Measurements from ENCODE around the gene CAPN10. TPM values are rescaled to one million over a fixed set of nuclear protein-coding genes. Genes with fewer than 3 reads are reported as not detected.

CAPN10 gene
- polyA plus RNA-seq, 2 of the 4 experiments (the other 2 are of a cell fraction) = 8.4 to 15.8 TPM

DNA sequence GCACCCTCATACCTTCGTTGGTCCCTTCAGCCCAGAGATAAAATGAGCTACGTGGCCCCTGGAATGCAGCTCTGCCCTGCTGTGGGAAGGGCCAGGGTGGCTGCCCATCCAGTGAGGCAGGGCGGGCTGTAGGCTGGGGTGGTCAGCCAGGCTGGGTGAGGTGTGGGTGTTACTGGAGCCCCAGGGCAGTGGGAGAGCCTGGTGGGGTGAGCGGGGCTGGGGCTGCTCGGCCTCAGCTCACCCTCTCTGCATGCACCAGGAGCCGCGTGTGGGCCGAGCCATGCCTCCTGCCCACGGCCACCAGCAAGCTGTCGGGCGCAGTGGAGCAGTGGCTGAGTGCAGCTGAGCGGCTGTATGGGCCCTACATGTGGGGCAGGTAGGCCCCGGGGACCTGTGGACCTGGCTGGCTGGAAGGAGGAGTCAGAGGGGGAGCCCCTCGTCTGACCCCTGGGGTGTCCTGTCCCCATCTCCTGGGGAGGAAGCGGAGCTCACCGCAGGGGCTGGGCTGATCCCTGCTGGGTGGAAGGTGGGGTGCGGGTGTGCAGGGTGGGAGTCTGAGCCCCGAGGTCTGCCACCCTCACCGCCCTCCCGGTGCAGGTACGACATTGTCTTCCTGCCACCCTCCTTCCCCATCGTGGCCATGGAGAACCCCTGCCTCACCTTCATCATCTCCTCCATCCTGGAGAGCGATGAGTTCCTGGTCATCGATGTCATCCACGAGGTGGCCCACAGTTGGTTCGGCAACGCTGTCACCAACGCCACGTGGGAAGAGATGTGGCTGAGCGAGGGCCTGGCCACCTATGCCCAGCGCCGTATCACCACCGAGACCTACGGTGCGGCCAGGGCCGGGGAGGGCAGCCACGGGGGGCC, 12.8 kb upstream of the CAPN10 start:
- POLR2A ChIA-PET = interaction anchor here (0.5 kb wide), 1 partner anchor 548 kb away, joined by 5 read pairs; no protein-coding TSS in a partner anchor
- DNase-seq (ENCODE audit: low read depth in 1 of 2, low spot score in 1 of 2) (no peak), ATAC-seq (no peak), FAIRE-seq (no peak)
- TF ChIP-seq HOXB13 (CRISPR knock-in tag; IDR thresholded peaks at IDR 0.05; ENCODE audit: low read depth) (no peak), USF2 (IDR thresholded peaks at IDR 0.05) (no peak), NR3C1 (IDR thresholded peaks at IDR 0.05) (no peak), ZC3H11A (IDR thresholded peaks at IDR 0.05) (no peak), RAD21 (conservative IDR thresholded peaks at IDR 0.05 in 1 of 2, IDR thresholded peaks at IDR 0.05 in 1 of 2) (no peak), FOXS1 (CRISPR knock-in tag; IDR thresholded peaks at IDR 0.05) (no peak), ZFP36 (IDR thresholded peaks at IDR 0.05; ENCODE audit: borderline replicate concordance, partially characterized antibody) (no peak), SMC3 (IDR thresholded peaks at IDR 0.05) (no peak), MAFK (IDR thresholded peaks at IDR 0.05; ENCODE audit: partially characterized antibody) (no peak), ZNF302 (CRISPR knock-in tag; IDR thresholded peaks at IDR 0.05) (no peak), E2F6 (IDR thresholded peaks at IDR 0.05; ENCODE audit: borderline replicate concordance, low read depth) (no peak), HDAC2 (IDR thresholded peaks at IDR 0.05) (no peak), HOXA7 (CRISPR knock-in tag; IDR thresholded peaks at IDR 0.05) (no peak), NFE2L2 (conservative IDR thresholded peaks at IDR 0.05; ENCODE audit: low read length) (no peak), MYC (IDR thresholded peaks at IDR 0.05; ENCODE audit: borderline replicate concordance, low read length) (no peak), EP300 (IDR thresholded peaks at IDR 0.05) (no peak)
- TF ChIP-seq, protein P1, sequence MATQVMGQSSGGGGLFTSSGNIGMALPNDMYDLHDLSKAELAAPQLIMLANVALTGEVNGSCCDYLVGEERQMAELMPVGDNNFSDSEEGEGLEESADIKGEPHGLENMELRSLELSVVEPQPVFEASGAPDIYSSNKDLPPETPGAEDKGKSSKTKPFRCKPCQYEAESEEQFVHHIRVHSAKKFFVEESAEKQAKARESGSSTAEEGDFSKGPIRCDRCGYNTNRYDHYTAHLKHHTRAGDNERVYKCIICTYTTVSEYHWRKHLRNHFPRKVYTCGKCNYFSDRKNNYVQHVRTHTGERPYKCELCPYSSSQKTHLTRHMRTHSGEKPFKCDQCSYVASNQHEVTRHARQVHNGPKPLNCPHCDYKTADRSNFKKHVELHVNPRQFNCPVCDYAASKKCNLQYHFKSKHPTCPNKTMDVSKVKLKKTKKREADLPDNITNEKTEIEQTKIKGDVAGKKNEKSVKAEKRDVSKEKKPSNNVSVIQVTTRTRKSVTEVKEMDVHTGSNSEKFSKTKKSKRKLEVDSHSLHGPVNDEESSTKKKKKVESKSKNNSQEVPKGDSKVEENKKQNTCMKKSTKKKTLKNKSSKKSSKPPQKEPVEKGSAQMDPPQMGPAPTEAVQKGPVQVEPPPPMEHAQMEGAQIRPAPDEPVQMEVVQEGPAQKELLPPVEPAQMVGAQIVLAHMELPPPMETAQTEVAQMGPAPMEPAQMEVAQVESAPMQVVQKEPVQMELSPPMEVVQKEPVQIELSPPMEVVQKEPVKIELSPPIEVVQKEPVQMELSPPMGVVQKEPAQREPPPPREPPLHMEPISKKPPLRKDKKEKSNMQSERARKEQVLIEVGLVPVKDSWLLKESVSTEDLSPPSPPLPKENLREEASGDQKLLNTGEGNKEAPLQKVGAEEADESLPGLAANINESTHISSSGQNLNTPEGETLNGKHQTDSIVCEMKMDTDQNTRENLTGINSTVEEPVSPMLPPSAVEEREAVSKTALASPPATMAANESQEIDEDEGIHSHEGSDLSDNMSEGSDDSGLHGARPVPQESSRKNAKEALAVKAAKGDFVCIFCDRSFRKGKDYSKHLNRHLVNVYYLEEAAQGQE (IDR thresholded peaks at IDR 0.05) = no peak
- CTCF ChIA-PET = interaction anchor here (1.1 to 7.3 kb wide), 2 partner anchors 8 to 11 kb away, joined by 4 to 76 read pairs; no protein-coding TSS in a partner anchor
- Histone ChIP-seq H3K9me3 (no peaks in the 10 kb centered on the region), H3K27ac (no peak overlapping the region), H3K4me2 (no peak overlapping the region), H3K4me3 (no peak overlapping the region), H3K4me1 (peaks cover 14% of the 10 kb centered on the region)
- 94% methylated on average over 21 of the region's 37 CpGs for WGBS (ENCODE audit: missing lambda C conversion rate)

DNA sequence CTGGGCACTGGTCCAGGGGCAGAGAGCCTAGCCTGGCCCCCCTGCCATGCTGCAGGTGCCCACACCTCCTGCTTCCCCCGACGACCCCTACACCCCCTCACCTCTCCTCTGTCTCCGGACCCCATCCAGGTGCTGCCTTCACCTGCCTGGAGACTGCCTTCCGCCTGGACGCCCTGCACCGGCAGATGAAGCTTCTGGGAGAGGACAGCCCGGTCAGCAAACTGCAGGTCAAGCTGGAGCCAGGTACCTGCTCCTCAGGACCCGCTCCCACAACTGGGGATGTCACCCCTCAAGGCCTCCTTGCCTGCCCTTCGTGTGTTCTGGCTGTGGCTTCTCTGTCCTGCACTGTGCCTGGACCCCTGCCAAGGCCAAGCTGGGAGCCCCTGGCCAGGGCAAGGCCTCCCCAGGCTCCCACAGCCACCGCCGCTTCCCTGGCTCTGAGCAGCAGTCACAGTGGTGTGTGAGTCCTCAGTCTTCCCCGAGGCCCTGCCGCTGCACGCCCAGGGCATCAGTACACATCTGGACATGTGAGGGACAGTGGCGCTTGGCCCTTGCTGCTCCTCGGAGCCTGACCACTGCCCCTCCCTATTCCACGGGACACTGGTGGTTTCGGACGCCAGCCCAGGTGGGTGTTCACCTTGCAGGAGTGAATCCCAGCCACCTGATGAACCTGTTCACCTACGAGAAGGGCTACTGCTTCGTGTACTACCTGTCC, 12.0 kb upstream of the CAPN10 start:
- WGBS (ENCODE audit: missing lambda C conversion rate) = 95% methylated on average over 16 of the region's 21 CpGs
- Histone ChIP-seq H3K4me3 (no peak overlapping the region), H3K27ac (no peak overlapping the region), H3K4me2 (no peak overlapping the region), H3K4me1 (peaks cover 19% of the 10 kb centered on the region), H3K9me3 (no peaks in the 10 kb centered on the region)
- POLR2A ChIA-PET = interaction anchor here (3.4 kb wide), 1 partner anchor 12 kb away, joined by 9 read pairs; the partner anchor contains the start of gene CAPN10
- CTCF ChIA-PET = interaction anchor here (1.1 to 7.3 kb wide), 2 partner anchors 9 to 27 kb away, joined by 3 to 76 read pairs; no protein-coding TSS in a partner anchor
- DNase-seq (ENCODE audit: low read depth in 1 of 2, low spot score in 1 of 2) (no peak), ATAC-seq (no peak), FAIRE-seq (no peak)
- TF ChIP-seq EHF (CRISPR knock-in tag; IDR thresholded peaks at IDR 0.05) = no peak
- TF ChIP-seq MAZ (IDR thresholded peaks at IDR 0.05; ENCODE audit: borderline replicate concordance, low read depth, low read length) = no peak
- no peak for TF ChIP-seq NPAS2 (CRISPR knock-in tag; IDR thresholded peaks at IDR 0.05; ENCODE audit: borderline replicate concordance)
- TF ChIP-seq ESRRA (IDR thresholded peaks at IDR 0.05; ENCODE audit: borderline replicate concordance, low read length) = no peak
- TF ChIP-seq ZSCAN20 (CRISPR knock-in tag; IDR thresholded peaks at IDR 0.05) = no peak
- no peak for TF ChIP-seq HDAC2 (IDR thresholded peaks at IDR 0.05)
- TF ChIP-seq SREBF2 (IDR thresholded peaks at IDR 0.05) = no peak
- TF ChIP-seq CBX8 (IDR thresholded peaks at IDR 0.05) = no peak
- TF ChIP-seq FOSL2 (IDR thresholded peaks at IDR 0.05) = no peak
- TF ChIP-seq FOSL2 (CRISPR knock-in tag; IDR thresholded peaks at IDR 0.05) = no peak
- no peak for TF ChIP-seq TFCP2L1 (CRISPR knock-in tag; IDR thresholded peaks at IDR 0.05)
- no peak for TF ChIP-seq HOXB5 (CRISPR knock-in tag; IDR thresholded peaks at IDR 0.05)
- no peak for TF ChIP-seq KDM1A (IDR thresholded peaks at IDR 0.05; ENCODE audit: low read depth)
- no peak for TF ChIP-seq POLR2A (IDR thresholded peaks at IDR 0.05; ENCODE audit: low read length)
- TF ChIP-seq BHLHE40 (IDR thresholded peaks at IDR 0.05; ENCODE audit: low read depth, low read length) = no peak
- TF ChIP-seq FOXS1 (CRISPR knock-in tag; IDR thresholded peaks at IDR 0.05) = no peak
- no peak for TF ChIP-seq POLR2AphosphoS2 (conservative IDR thresholded peaks at IDR 0.05; ENCODE audit: low read length)
